Measurements from ENCODE around the gene TTN.

The TTN gene

DNA sequence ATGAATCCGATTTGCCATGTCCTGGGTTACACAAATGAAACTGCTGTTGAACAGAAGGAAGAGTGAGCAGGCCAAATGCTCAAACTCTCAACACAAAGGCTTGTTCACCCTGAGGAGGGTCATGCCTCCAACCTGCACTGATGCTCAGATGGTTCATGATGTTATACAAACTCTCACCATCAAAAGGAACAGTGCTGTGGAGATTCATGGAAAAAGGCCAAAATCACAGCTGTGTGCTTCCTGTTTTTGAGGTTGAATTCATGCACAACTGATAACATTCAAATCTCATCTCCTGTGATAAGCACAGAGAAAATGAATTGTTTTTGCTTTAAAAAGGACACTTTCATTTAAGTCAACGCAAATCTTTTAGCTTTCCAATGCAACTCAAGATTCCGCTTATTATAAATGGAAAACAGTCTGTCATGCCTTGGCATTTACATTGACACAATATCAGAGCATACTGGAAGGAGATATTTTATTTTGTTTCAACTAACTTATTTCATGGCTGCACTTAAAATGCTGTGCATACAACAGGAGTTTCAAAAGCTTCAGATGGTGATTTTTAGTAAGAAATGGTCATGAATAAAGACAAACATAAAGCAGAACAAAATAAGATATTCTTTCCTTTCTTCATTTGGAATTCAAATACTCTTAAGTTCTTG lies 22.2 kb upstream of the TTN start:
- no peak overlapping the region for H3K4me3 ChIP-seq (ENCODE audit: low read depth, low read length)
- TF ChIP-seq CTCF (IDR thresholded peaks at IDR 0.05; ENCODE audit: borderline replicate concordance, insufficient read depth, low read depth, low read length): no peak

DNA sequence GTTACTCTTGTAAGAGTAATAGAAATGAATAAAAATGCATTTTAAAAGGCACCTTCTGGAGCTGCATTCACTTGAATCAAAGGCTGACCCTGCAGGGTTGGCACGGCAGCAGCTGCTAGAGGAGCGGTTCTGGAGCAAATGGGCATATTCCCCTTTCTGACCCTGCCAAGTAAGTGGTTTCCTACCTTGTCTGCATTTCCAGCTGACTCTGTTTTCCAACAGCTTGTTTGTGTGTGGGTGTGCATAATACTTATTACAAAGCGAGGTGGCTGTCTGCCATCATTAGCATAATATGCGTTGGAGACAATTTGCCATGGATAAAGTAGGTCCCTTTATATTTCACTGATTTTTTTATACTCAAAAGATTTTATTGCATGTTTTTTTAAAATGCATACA lies 21.3 kb upstream of the TTN start:
- TF ChIP-seq CTCF (IDR thresholded peaks at IDR 0.05; ENCODE audit: borderline replicate concordance, insufficient read depth, low read depth, low read length): no peak
- H3K4me3 ChIP-seq (ENCODE audit: low read depth, low read length): no peak overlapping the region

GRCh38 chr2:178827739-178828485 lies 20.7 kb upstream of the TTN start:
- no peak for TF ChIP-seq CTCF (IDR thresholded peaks at IDR 0.05; ENCODE audit: borderline replicate concordance, insufficient read depth, low read depth, low read length)
- H3K4me3 ChIP-seq (ENCODE audit: low read depth, low read length): no peak overlapping the region

- H3K4me3 ChIP-seq (ENCODE audit: low read depth, low read length): no peak overlapping the region
- TF ChIP-seq CTCF (IDR thresholded peaks at IDR 0.05; ENCODE audit: borderline replicate concordance, insufficient read depth, low read depth, low read length): no peak
Observed at GRCh38 chr2:178827111-178827510, 19.9 kb upstream of the TTN start.

- H3K4me3 ChIP-seq (ENCODE audit: low read depth, low read length): no peak overlapping the region
- no peak for TF ChIP-seq CTCF (IDR thresholded peaks at IDR 0.05; ENCODE audit: borderline replicate concordance, insufficient read depth, low read depth, low read length)
Observed at GRCh38 chr2:178825183-178825582, 18.0 kb upstream of the TTN start.

DNA sequence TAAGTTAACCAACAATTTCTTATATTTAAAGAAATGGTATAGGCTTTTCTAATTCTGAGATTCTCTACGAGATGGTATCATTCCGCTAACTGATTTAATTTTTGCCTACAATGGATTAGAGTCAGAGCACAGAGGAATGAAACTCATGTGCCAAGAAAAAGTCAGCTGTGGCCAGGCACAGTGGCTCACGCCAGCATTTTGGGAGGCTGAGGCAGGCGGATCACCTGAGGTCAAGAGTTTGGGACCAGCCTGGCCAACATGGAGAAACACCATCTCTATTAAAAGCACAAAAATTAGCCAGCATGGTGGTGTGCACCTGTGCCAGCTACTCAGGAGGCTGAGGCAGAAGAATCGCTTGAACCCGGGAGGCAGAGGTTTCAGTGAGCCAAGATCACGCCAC lies 17.0 kb upstream of the TTN start:
- no peak overlapping the region for H3K4me3 ChIP-seq (ENCODE audit: low read depth, low read length)
- TF ChIP-seq CTCF (IDR thresholded peaks at IDR 0.05; ENCODE audit: borderline replicate concordance, insufficient read depth, low read depth, low read length): no peak

GRCh38 chr2:178819992-178820391 lies 12.8 kb upstream of the TTN start:
- no peak for TF ChIP-seq CTCF (IDR thresholded peaks at IDR 0.05; ENCODE audit: borderline replicate concordance, insufficient read depth, low read depth, low read length)
- H3K4me3 ChIP-seq (ENCODE audit: low read depth, low read length): no peak overlapping the region

Data from GM12875 (cell line).